GM18511 (cell line): ENCODE results near the gene SSR2.
A peak's percentile ranks its signal among the peaks of the same experiment; 100 is the strongest.
"Not testable (repeated sequence)": the region's sequence is repeated elsewhere in the genome, so short reads cannot be mapped to it uniquely, and the experiment has no call there.

Experiments used
- ATAC-seq: cut with Tn5 transposase; IDR thresholded peaks from one replicate; pipeline ENCODE4 v1.9.1; 2021; ENCODE audit warnings: mild to moderate bottlenecking, moderate library complexity; ENCODE audit not compliant: unreplicated experiment

Gene SSR2

GRCh38 chr1:156048663-156049258 lies 28.0 kb upstream of the SSR2 start:
- no peak for ATAC-seq

GRCh38 chr1:156045076-156045475 lies 24.3 kb upstream of the SSR2 start:
- ATAC-seq: no peak

- ATAC-seq: no peak
Measured at GRCh38 chr1:156042828-156043227, 22.1 kb upstream of the SSR2 start.

GRCh38 chr1:156034991-156035390 lies 14.2 kb upstream of the SSR2 start:
- ATAC-seq: not testable (repeated sequence)

GRCh38 chr1:156033011-156033410 lies 12.3 kb upstream of the SSR2 start:
- no peak for ATAC-seq

GRCh38 chr1:156026588-156026987 lies 5.8 kb upstream of the SSR2 start:
- no peak for ATAC-seq

- ATAC-seq: no peak
Measured at GRCh38 chr1:156025876-156026275, 5.1 kb upstream of the SSR2 start.

- ATAC-seq: no peak
Measured at GRCh38 chr1:156024801-156025200, 4.0 kb upstream of the SSR2 start.

- no peak for ATAC-seq
Measured at GRCh38 chr1:156021954-156022353, 1.2 kb upstream of the SSR2 start.

- ATAC-seq: no peak
Measured at GRCh38 chr1:156021093-156021428, 310 bp upstream of the SSR2 start.

GRCh38 chr1:156019946-156020292 lies 832 bp downstream of the SSR2 start:
- no peak for ATAC-seq

- ATAC-seq: no peak
Measured at GRCh38 chr1:156014829-156015228, 5.9 kb downstream of the SSR2 start.

GRCh38 chr1:156012051-156012817 lies 8.5 kb downstream of the SSR2 start:
- ATAC-seq: peak; percentile 91

GRCh38 chr1:156009404-156009803 lies 11.3 kb downstream of the SSR2 start:
- no peak for ATAC-seq

GRCh38 chr1:156006666-156007376 lies 13.9 kb downstream of the SSR2 start:
- ATAC-seq: no peak

GRCh38 chr1:156004843-156005584 lies 15.7 kb downstream of the SSR2 start:
- no peak for ATAC-seq

GRCh38 chr1:156003923-156004188 lies 16.9 kb downstream of the SSR2 start:
- ATAC-seq: no peak

- no peak for ATAC-seq
Measured at GRCh38 chr1:156002188-156002911, 18.4 kb downstream of the SSR2 start.

GRCh38 chr1:156001662-156002171 lies 19.0 kb downstream of the SSR2 start:
- no peak for ATAC-seq

- ATAC-seq: no peak
Measured at GRCh38 chr1:156001021-156001661, 19.6 kb downstream of the SSR2 start.
